Progenitor cell of endocrine pancreas (in vitro differentiated cells): ENCODE results near the gene TANK. TPM values are rescaled to one million over a fixed set of nuclear protein-coding genes. Genes with fewer than 3 reads are reported as not detected.
A peak's percentile ranks its signal among the peaks of the same experiment; 100 is the strongest.

Source experiments
- DNase-seq: peaks from one replicate; pipeline ENCODE4 v3.0.0; 2021; ENCODE audit warnings: low spot score; ENCODE audit not compliant: unreplicated experiment
- H3K27ac Mint-ChIP-seq: 2 replicates; pipeline ENCODE4 v1.8.0; 2021; ENCODE audit warnings: mild to moderate bottlenecking, moderate library complexity, mixed read lengths
- H3K27me3 Mint-ChIP-seq: 2 replicates; pipeline ENCODE4 v1.8.0; 2021; ENCODE audit warnings: mixed read lengths
- H3K36me3 Mint-ChIP-seq: 2 replicates; pipeline ENCODE4 v1.8.0; 2022; ENCODE audit warnings: mixed read lengths; ENCODE audit not compliant: insufficient read depth
- H3K4me1 Mint-ChIP-seq: 2 replicates; pipeline ENCODE4 v1.8.0; 2021; ENCODE audit warnings: low read depth, mixed read lengths
- H3K4me3 Mint-ChIP-seq: 2 replicates; pipeline ENCODE4 v1.8.0; 2021; ENCODE audit warnings: low read depth, mild to moderate bottlenecking, moderate library complexity, mixed read lengths
- H3K9me3 Mint-ChIP-seq: 2 replicates; pipeline ENCODE4 v1.8.0; 2021; ENCODE audit warnings: low read depth, mixed read lengths
- CTCF ChIP-seq: fragments of 200-600 bp; sonication (generic); IDR thresholded peaks from one replicate; pipeline ENCODE4 v1.5.0; 2021; ENCODE audit warnings: antibody characterized with exemption, mild to moderate bottlenecking; ENCODE audit not compliant: unreplicated experiment
- total RNA-seq: library from RNA; stranded (reverse); gene quantifications from 2 replicates; pipeline ENCODE4 v1.2.1, GENCODE V29; 2021

Gene TANK
- total RNA-seq, 1 donor from 2014 or later, result 33.5 TPM

DNA sequence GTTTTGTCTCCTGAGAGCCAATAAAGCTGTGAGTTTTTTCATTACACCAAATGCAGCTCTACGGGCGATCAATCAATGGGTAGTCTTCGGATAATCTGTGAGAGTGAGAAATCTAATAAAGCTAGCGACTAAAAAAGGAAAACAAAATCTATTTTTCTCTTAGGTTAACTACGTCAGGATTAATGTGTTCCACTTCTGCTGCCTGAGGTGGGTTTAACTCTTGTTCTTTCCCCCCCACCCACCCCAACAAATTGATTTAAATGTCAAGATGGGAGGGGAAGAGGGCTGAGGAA lies 85.0 kb downstream of the TANK start:
- Mint-ChIP-seq H3K4me1 (peaks cover 9% of the 10 kb centered on the region), H3K36me3 (no peaks in the 10 kb centered on the region), H3K9me3 (no peaks in the 10 kb centered on the region), H3K27me3 (peaks cover 35% of the 10 kb centered on the region), H3K4me3 (peak overlapping the region; percentile 84), H3K27ac (peak overlapping the region; percentile 97)
- TF ChIP-seq CTCF, result no peak
- no peak for DNase-seq

GRCh38 chr2:161245671-161246070 lies 85.4 kb downstream of the TANK start:
- H3K4me3 Mint-ChIP-seq, result peak overlapping the region; percentile 84
- no peak for TF ChIP-seq CTCF
- no peaks in the 10 kb centered on the region for H3K9me3 Mint-ChIP-seq
- no peak overlapping the region for H3K27ac Mint-ChIP-seq
- no peaks in the 10 kb centered on the region for H3K36me3 Mint-ChIP-seq
- peaks cover 9% of the 10 kb centered on the region for H3K4me1 Mint-ChIP-seq
- peaks cover 35% of the 10 kb centered on the region for H3K27me3 Mint-ChIP-seq
- DNase-seq, result no peak

DNA sequence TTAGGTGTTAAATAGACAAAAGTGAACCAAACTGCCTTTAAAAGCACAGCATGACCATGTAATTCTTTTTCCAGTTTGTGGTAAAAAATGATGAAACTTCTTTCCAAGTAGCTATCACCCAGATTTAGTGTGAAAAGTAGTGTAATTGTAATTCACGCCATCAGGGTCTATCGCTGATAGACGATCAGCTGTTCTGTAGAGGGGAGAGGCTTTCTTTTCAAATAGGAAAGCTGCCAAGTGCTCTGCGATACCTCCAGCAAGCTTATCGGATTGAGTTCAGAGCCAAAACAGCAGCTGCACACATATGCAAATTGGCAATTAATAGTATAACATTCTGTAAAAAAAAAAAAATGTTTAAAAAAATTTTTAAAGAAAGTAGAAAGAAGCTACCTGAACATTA lies 86.1 kb downstream of the TANK start:
- Mint-ChIP-seq H3K4me1 (peaks cover 9% of the 10 kb centered on the region), H3K4me3 (peak overlapping the region; percentile 52), H3K27ac (no peak overlapping the region), H3K27me3 (peaks cover 31% of the 10 kb centered on the region), H3K9me3 (no peaks in the 10 kb centered on the region), H3K36me3 (no peaks in the 10 kb centered on the region)
- no peak for TF ChIP-seq CTCF
- no peak for DNase-seq

- Mint-ChIP-seq H3K27me3 (peaks cover 17% of the 10 kb centered on the region), H3K36me3 (no peaks in the 10 kb centered on the region), H3K4me1 (peaks cover 3% of the 10 kb centered on the region), H3K27ac (no peak overlapping the region), H3K9me3 (no peaks in the 10 kb centered on the region), H3K4me3 (no peak overlapping the region)
- no peak for DNase-seq
- peak; percentile 81 for TF ChIP-seq CTCF
Observed at GRCh38 chr2:161250864-161251436, 90.7 kb downstream of the TANK start.

- no peak overlapping the region for H3K27ac Mint-ChIP-seq
- TF ChIP-seq CTCF, result no peak
Observed at GRCh38 chr2:161257123-161257952, 97.1 kb downstream of the TANK start.

More at GRCh38 chr2:161257123-161257952, 97.1 kb downstream of the TANK start:
- DNase-seq, result no peak
- Mint-ChIP-seq H3K27me3 (no peaks in the 10 kb centered on the region), H3K9me3 (no peaks in the 10 kb centered on the region), H3K36me3 (no peaks in the 10 kb centered on the region), H3K4me3 (no peak overlapping the region), H3K4me1 (peaks cover 7% of the 10 kb centered on the region)
